CD4-positive, alpha-beta T cell (primary cell): ENCODE results near the gene SPCS1. TPM values are rescaled to one million over a fixed set of nuclear protein-coding genes. Genes with fewer than 3 reads are reported as not detected.

ENCODE experiments used
- ATAC-seq: fragments of 200-7000 bp; cut with Tn5 transposase; one replicate; pipeline ENCODE4 v1.10.0; 2022; ENCODE audit warnings: mild to moderate bottlenecking; ENCODE audit not compliant: poor library complexity
- CTCF ChIA-PET: fragments of 350-600 bp; sonication (Branson Sonifier 250); formaldehyde crosslinking; loops from one replicate; lab custom pipeline; 2021; ENCODE audit warnings: antibody characterized with exemption, inconsistent platforms; lab: Charles Lee
- POLR2A ChIA-PET: fragments of 350-600 bp; sonication (Branson Sonifier 250); formaldehyde crosslinking; loops from one replicate; lab custom pipeline; 2021; ENCODE audit warnings: antibody characterized with exemption, inconsistent platforms; lab: Charles Lee
- DNase-seq, 14 experiments: peaks; one replicate each; pipeline ENCODE4 v3.0.0-alpha.2; 2013 to 2020; ENCODE audit warnings: mixed read lengths in 2 of 14
- H3K27ac ChIP-seq, 2 donors: one replicate each; pipeline versions ENCODE4 v1.5.1 to v1.7.0; 2013; ENCODE audit warnings: low read length in 2 of 2, low read depth in 1 of 2, mild to moderate bottlenecking in 1 of 2
- H3K27me3 ChIP-seq, 2 experiments: 1 replicate in 1 of 2; 2 replicates in 1 of 2; pipeline versions ENCODE4 v1.6.1 to v1.7.0; 2013; ENCODE audit warnings: low read length in 2 of 2, control low read depth in 1 of 2, mild to moderate bottlenecking in 1 of 2, moderate library complexity in 1 of 2; ENCODE audit not compliant: insufficient read depth in 2 of 2, control insufficient read depth in 1 of 2
- H3K36me3 ChIP-seq: one replicate; pipeline ENCODE4 v1.6.1; 2013; ENCODE audit warnings: low read length, control low read depth; ENCODE audit not compliant: insufficient read depth
- H3K4me1 ChIP-seq: one replicate; pipeline ENCODE4 v1.6.1; 2013; ENCODE audit warnings: low read length, control low read depth; ENCODE audit not compliant: insufficient read depth
- H3K4me3 ChIP-seq: one replicate; pipeline ENCODE4 v1.5.1; 2013; ENCODE audit warnings: mild to moderate bottlenecking, low read length, moderate library complexity
- H3K9me3 ChIP-seq, 2 experiments: 1 replicate in 1 of 2; 2 replicates in 1 of 2; pipeline versions ENCODE4 v1.6.1 to v1.7.0; 2013; ENCODE audit warnings: low read length in 2 of 2, mild to moderate bottlenecking in 2 of 2, control low read depth in 1 of 2, moderate library complexity in 1 of 2; ENCODE audit not compliant: control insufficient read depth in 1 of 2, insufficient read depth in 1 of 2
- H3K27ac Mint-ChIP-seq: one replicate; pipeline ENCODE4 v1.8.0; 2020; ENCODE audit warnings: mixed read lengths
- H3K27me3 Mint-ChIP-seq: one replicate; pipeline ENCODE4 v1.8.0; 2021; ENCODE audit warnings: mixed read lengths
- H3K36me3 Mint-ChIP-seq: one replicate; pipeline ENCODE4 v1.8.0; 2021; ENCODE audit warnings: low read depth, mixed read lengths
- H3K4me1 Mint-ChIP-seq: one replicate; pipeline ENCODE4 v1.8.0; 2021; ENCODE audit warnings: low read depth, mixed read lengths
- H3K4me3 Mint-ChIP-seq: one replicate; pipeline ENCODE4 v1.8.0; 2020; ENCODE audit warnings: mild to moderate bottlenecking, mixed read lengths
- H3K9me3 Mint-ChIP-seq: one replicate; pipeline ENCODE4 v1.8.0; 2020; ENCODE audit warnings: mixed read lengths
- CTCF ChIP-seq: fragments of 200-600 bp; IDR thresholded peaks from one replicate; pipeline ENCODE4 v1.8.0; 2022; ENCODE audit warnings: antibody characterized with exemption, mild to moderate bottlenecking
- intact Hi-C, 2 experiments: fragments of 100-400 bp; cut with DNase I in 1 of 2; cut with micrococcal nuclease in 1 of 2; formaldehyde crosslinking; loops; one replicate each; pipeline versions ENCODE4 v1.15.1 to v1.9.0; 2023 to 2025; cut with DNase I, micrococcal nuclease
- total RNA-seq, 174 experiments: library from RNA in 2 of 174; stranded (reverse) in 2 of 174; gene quantifications; one replicate each; pipeline ENCODE4 v1.2.3 and lab custom pipeline; 2021 to 2026

SPCS1 gene
- total RNA-seq, 2 experiments from 2014 or later: 60.0 to 64.5 TPM

- Mint-ChIP-seq H3K9me3 (no peaks in the 10 kb centered on the region), H3K27ac (no peak overlapping the region), H3K36me3 (peaks cover 69% of the 10 kb centered on the region), H3K27me3 (no peaks in the 10 kb centered on the region), H3K4me1 (no peaks in the 10 kb centered on the region), H3K4me3 (no peak overlapping the region)
- H3K4me1 ChIP-seq: no peaks in the 10 kb centered on the region
- no peaks in the 10 kb centered on the region for H3K27me3 ChIP-seq
- ATAC-seq (no peak), DNase-seq (no peak)
- H3K9me3 ChIP-seq: no peaks in the 10 kb centered on the region
- H3K27ac ChIP-seq: no peak overlapping the region
- intact Hi-C loops: no loop called here
- H3K36me3 ChIP-seq: peaks cover 66% of the 10 kb centered on the region
- POLR2A ChIA-PET: interaction anchor here (0.5 to 3.1 kb wide), 2 partner anchors 8 to 70 kb away, joined by 3 to 11 read pairs; partner anchors contain the start of genes GLT8D1 and SPCS1
- H3K4me3 ChIP-seq: no peak overlapping the region
- CTCF ChIA-PET: interaction anchor here (1.3 kb wide), 1 partner anchor 8 kb away, joined by 3 read pairs; no protein-coding TSS in a partner anchor
- no peak for TF ChIP-seq CTCF
Observed at GRCh38 chr3:52696830-52697631, 8.9 kb upstream of the SPCS1 start.

- intact Hi-C loops: no loop called here
- Histone ChIP-seq H3K27me3 (no peaks in the 10 kb centered on the region), H3K4me3 (no peak overlapping the region), H3K9me3 (no peaks in the 10 kb centered on the region), H3K27ac (no peak overlapping the region), H3K4me1 (peaks cover 5% of the 10 kb centered on the region), H3K36me3 (peaks cover 62% of the 10 kb centered on the region)
- ATAC-seq (no peak), DNase-seq (no peak)
- ChIA-PET POLR2A (interaction anchor here (0.5 kb wide), 1 partner anchor 71 kb away, joined by 3 read pairs; no protein-coding TSS in a partner anchor), CTCF (no interaction called here)
- peaks cover 63% of the 10 kb centered on the region for H3K36me3 Mint-ChIP-seq
- H3K4me1 Mint-ChIP-seq: no peaks in the 10 kb centered on the region
- peak overlapping the region; percentile 31 for H3K27ac Mint-ChIP-seq
- H3K27me3 Mint-ChIP-seq: no peaks in the 10 kb centered on the region
- H3K4me3 Mint-ChIP-seq: no peak overlapping the region
- no peaks in the 10 kb centered on the region for H3K9me3 Mint-ChIP-seq
- no peak for TF ChIP-seq CTCF
Observed at GRCh38 chr3:52697632-52697965, 8.3 kb upstream of the SPCS1 start.

GRCh38 chr3:52703341-52703740 lies 2.6 kb upstream of the SPCS1 start:
- peaks cover 41% of the 10 kb centered on the region for H3K36me3 Mint-ChIP-seq
- POLR2A ChIA-PET: no interaction called here
- no peaks in the 10 kb centered on the region for H3K9me3 Mint-ChIP-seq
- Histone ChIP-seq H3K27me3 (no peaks in the 10 kb centered on the region), H3K27ac (no peak overlapping the region), H3K36me3 (peaks cover 19% of the 10 kb centered on the region), H3K4me1 (peaks cover 39% of the 10 kb centered on the region), H3K9me3 (no peaks in the 10 kb centered on the region), H3K4me3 (no peak overlapping the region)
- H3K27ac Mint-ChIP-seq: peak overlapping the region; percentile 17
- no peak for TF ChIP-seq CTCF
- no peaks in the 10 kb centered on the region for H3K27me3 Mint-ChIP-seq
- peaks cover 40% of the 10 kb centered on the region for H3K4me1 Mint-ChIP-seq
- no peak for ATAC-seq
- CTCF ChIA-PET: no interaction called here
- intact Hi-C loops: loop anchor here in 1 of 2 experiments (10.0 kb wide), 2 partner anchors 641 to 709 kb away; partner anchors contain the start of genes DCP1A and RPL29
- peak overlapping the region; percentile 96 for H3K4me3 Mint-ChIP-seq
- no peak for DNase-seq
